ENCODE measurements around the gene DCTPP1.
A peak's percentile ranks its signal among the peaks of the same experiment; 100 is the strongest.

The DCTPP1 gene

DNA sequence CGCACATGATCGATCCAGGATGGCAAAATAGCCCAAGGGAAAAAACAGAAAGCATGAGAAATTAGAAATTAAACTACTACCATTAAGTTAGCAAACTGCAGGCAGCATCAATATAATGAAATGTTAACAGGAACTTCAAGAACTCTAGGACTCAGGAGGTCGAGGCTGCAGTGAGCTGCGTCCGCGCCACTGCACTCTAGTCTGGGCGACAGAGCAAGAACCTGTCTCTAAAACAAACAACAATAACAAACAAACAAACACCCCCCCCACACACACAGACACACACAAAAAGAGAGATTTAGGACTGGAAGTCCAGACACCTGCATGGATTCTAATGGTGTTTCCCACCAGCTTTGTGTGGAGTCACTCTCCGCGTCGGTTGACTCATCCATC is 16.4 kb upstream of the DCTPP1 start:
- DNase-seq = no peak

DNA sequence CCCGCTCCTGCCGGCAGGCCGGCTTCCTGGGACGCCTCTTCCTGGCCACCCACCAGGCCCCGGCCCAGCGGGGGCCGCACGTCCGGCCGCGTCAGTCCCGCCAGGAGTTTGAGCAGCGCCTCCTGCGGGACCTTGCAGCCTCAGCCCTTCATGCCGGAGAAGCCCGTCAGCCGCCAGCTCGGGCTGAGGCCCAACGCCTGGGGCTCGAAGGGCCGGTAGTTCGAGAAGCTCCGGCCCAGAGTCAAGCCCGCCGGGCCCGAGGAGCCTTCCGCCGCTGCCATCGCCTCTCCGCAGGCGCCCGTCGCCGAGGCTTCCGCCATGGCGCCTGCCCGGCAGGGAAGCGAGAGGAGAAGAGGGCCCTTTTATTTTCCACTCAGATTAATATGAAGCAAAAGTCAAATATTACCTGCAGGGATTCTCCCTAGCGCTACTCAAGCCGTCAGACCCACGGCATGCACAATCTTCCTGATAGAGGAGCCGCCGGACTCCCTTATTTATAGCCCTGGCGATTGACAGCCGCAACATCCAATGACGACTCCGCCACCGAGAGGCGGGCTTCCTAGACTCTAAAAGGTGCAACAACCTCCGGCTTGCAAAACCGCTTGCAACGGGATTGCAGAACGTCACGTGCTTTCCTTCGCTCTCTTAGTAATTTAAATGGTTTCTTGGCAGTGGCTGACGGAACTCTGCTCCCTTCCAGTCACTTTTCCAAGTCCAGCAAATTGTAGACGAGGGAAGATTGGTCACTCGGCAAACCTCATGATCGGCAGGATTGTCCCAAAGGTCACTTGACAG is 15.8 kb upstream of the DCTPP1 start, which contains the start of gene SEPHS2:
Gene SEPHS2, minus strand, starts transcription at position 467 of the 795 bp plus-strand sequence. Its CDS starts 147 bp downstream, at position 320.
- peak; percentile 95 for DNase-seq

DNA sequence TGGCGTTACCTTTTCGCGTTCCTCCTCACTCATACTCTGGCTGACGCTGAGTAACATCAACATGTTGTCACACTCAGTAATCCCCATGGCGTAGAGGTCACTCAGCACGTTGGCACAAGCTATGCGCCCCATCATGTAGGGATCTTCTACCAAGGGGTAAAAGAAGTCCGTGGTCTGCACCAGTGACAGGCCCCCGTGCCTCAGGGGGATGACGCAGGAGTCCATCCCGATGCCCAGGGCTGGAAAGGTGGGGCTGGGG is 15.2 kb upstream of the DCTPP1 start:
- no peak for DNase-seq

- DNase-seq = no peak
Observed at GRCh38 chr16:30444231-30445148, 14.7 kb upstream of the DCTPP1 start.

- DNase-seq = no peak
Observed at GRCh38 chr16:30443631-30444030, 13.8 kb upstream of the DCTPP1 start.

- DNase-seq = no peak
Observed at GRCh38 chr16:30439720-30440348, 10.0 kb upstream of the DCTPP1 start.

DNA sequence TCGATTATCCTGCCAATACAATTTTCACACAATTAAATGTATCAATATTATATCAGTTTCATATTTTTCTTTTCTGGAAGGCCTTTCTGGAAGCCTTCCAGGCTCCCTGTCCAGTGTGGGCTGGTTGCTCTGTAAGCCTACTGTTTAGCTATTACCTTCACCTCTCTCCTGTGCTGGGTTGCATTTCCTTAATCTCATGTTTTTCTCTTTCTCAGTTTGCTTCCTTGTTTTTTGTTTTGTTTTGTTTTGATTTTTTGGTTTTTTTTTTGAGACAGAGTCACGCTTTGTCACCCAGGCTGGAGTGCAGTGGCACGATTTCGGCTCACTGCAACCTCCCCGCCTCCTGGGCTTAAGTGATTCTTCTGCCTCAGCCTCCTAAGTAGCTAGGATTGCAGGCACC is 9.0 kb upstream of the DCTPP1 start:
- DNase-seq = no peak

DNA sequence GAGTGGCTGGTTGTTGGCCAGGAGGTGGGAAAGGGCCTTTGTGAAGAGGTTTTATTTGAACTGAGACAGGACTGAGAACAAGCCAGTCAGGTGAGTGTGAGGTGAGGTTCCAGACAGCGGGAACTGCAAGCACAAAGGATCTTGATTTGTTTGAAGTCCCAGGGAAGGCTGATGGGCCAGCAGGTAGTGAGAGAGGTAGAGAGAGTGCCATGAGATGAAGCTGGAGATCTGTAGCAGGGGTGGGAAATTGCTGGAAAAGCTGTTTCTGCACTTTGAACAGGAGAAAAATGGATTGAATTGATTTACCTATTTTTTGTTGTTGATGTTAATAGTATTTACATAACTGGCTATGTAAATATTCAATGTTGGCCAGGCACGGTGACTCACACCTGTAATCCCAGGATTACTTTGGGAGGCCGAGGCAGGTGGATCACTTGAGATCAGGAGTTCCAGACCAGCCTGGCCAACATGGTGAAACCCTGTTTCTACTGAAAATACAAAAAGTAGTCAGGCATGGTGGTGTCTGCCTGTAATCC is 7.7 kb upstream of the DCTPP1 start:
- DNase-seq = no peak

DNA sequence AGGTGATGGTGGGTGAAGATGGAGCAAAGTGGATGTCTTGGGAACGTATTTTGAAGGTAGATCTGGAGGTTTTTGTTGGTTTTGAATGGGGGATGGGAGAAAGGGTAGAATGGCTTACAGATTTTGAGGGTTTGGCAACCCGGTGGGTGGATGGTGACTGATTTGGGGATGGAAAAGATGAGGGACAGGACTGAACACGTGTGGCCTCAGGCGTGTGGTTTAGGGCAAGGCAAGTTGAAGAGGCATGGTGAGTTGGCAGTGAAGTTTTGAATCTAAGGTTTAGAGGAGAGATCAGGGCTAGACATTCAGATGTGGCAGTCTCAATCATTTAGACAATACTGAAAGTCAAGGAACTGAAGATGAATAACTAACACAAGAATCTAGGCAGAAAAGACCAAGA is 5.0 kb upstream of the DCTPP1 start:
- DNase-seq = no peak

GRCh38 chr16:30430428-30430970 is 669 bp upstream of the DCTPP1 start:
- no peak for DNase-seq

DNA sequence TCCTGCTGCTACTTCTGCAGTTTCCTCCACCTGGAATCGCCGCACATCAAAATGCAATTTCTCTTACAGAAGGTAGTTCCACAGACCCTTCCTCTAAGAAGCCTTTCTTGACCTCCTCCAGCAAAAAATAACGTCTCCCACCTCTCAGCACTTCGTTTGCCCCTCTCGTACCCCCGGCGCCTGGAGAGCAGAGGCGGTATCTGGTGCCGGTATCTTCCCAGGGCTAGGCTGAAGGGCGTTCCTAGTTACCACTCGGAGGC is 482 bp downstream of the DCTPP1 start:
- no peak for DNase-seq

GRCh38 chr16:30428055-30428454 is 1.8 kb downstream of the DCTPP1 start:
- DNase-seq = no peak

DNA sequence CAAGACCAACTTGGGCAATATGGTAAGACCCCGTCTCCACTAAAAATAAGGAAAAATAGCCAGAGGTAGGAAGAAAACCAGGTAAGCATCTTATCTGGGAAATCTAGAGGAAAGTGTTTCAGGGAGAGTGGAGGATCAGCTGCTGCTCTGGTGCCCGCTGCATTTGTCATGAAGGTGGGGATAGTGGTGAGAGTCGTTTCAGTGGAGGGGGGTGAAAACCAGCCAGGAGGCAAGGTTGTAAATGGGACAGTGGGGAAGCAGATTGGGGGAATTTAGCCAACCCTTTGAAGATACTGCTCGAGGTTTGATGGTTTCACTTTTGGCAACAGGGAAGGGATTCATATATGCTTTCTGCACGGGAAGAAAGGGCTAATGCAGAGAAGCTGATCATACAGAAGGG is 8.8 kb downstream of the DCTPP1 start:
- no peak for DNase-seq

GRCh38 chr16:30418350-30419181 is 11.3 kb downstream of the DCTPP1 start:
- no peak for DNase-seq

GRCh38 chr16:30417529-30418349 is 12.1 kb downstream of the DCTPP1 start:
- DNase-seq = peak; percentile 88

GRCh38 chr16:30416624-30417528 is 13.0 kb downstream of the DCTPP1 start:
- DNase-seq = no peak

GRCh38 chr16:30416047-30416603 is 13.7 kb downstream of the DCTPP1 start:
- DNase-seq = no peak

- no peak for DNase-seq
Observed at GRCh38 chr16:30414159-30414558, 15.7 kb downstream of the DCTPP1 start.

GRCh38 chr16:30413112-30413806 is 16.6 kb downstream of the DCTPP1 start:
- no peak for DNase-seq

All from activated effector memory CD4-positive, alpha-beta T cell treated with Interleukin-2 at 50 U/mL for 16 hours (primary cell).